Naive B cell (primary cell): ENCODE results near the gene HARS2. TPM values are rescaled to one million over a fixed set of nuclear protein-coding genes. Genes with fewer than 3 reads are reported as not detected.
"Not testable (repeated sequence)": the region's sequence is repeated elsewhere in the genome, so short reads cannot be mapped to it uniquely, and the experiment has no call there.

ENCODE experiments used
- ATAC-seq, 2 donors: fragments of 150-1000 bp; cut with Tn5 transposase; 2 replicates each; pipeline ENCODE4 v1.10.0; 2021; ENCODE audit warnings: low read depth in 2 of 2, mild to moderate bottlenecking in 2 of 2, moderate library complexity in 2 of 2
- DNase-seq: peaks from one replicate; pipeline ENCODE4 v3.0.0; 2022
- H3K27ac Mint-ChIP-seq, 6 donors: one replicate each; pipeline ENCODE4 v1.8.0; 2020 to 2022; ENCODE audit warnings: mild to moderate bottlenecking in 6 of 6, mixed read lengths in 6 of 6, moderate library complexity in 5 of 6, inconsistent platforms in 2 of 6
- H3K27me3 Mint-ChIP-seq, 3 donors: one replicate each; pipeline ENCODE4 v1.8.0; 2021 to 2022; ENCODE audit warnings: mixed read lengths in 3 of 3, mild to moderate bottlenecking in 1 of 3
- H3K36me3 Mint-ChIP-seq, 2 donors: one replicate each; pipeline ENCODE4 v1.8.0; 2020 to 2022; ENCODE audit warnings: mixed read lengths in 2 of 2, inconsistent platforms in 1 of 2, mild to moderate bottlenecking in 1 of 2
- H3K4me1 Mint-ChIP-seq, 3 donors: one replicate each; pipeline ENCODE4 v1.8.0; 2020 to 2022; ENCODE audit warnings: mixed read lengths in 3 of 3, inconsistent platforms in 1 of 3, mild to moderate bottlenecking in 1 of 3, moderate library complexity in 1 of 3
- H3K4me3 Mint-ChIP-seq, 8 donors: one replicate each; pipeline ENCODE4 v1.8.0; 2020 to 2022; ENCODE audit warnings: mild to moderate bottlenecking in 8 of 8, mixed read lengths in 8 of 8, moderate library complexity in 8 of 8, inconsistent platforms in 2 of 8
- H3K9me3 Mint-ChIP-seq, 7 donors: one replicate each; pipeline ENCODE4 v1.8.0; 2020 to 2022; ENCODE audit warnings: mixed read lengths in 7 of 7, mild to moderate bottlenecking in 5 of 7, inconsistent platforms in 2 of 7, moderate library complexity in 1 of 7
- polyA plus RNA-seq, 6 donors: library from polyadenylated mRNA; unstranded; fragments of 300-500 nt; fragmentation: Illumina TruSeq; gene quantifications; one replicate each; pipeline ENCODE4 v1.2.3, GENCODE V29; 2021; ENCODE audit warnings: low read depth in 6 of 6

The HARS2 gene
- polyA plus RNA-seq, 6 donors from 2014 or later, result 12.2 to 26.2 (median 18.7) TPM

DNA sequence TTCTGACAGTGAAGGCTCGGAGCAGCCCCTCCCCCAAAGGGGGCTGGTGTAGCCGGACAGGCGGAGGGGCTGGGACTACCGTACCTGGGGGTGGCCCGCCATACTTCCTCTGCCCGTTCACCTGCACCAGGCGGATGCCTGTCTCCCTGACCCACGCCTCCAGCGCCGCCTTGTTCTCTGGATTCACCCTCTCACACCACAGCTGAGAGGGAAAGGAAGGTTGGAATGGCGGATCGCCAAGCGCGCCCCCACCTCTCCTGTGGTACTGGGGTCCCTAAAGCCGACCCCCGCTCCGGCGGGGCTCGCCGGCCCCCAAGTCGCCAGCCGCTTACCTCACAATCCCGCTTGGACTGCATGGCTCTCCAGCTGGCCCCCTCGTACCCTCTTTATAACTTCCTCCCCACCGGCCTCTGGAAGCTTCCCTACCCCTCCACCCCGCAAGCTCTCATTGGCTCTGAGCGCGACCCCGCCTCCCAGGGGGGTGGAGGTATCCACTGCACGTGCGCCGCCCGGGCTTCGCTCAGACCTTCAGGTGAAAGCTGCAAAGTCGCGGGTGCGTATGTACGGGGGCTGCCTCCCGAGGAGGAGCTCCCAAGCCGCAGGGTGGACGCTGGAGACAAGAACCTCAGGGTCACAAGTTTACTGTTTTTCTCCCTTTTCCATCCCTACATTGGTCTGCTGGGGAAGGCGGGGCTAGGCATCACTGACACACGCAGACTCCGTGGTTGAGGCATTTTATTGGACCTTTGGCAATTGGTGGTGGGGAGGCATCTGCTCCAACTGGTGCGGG is 17.9 kb upstream of the HARS2 start, which contains the start of gene DND1:
TSS of gene DND1 (minus strand) at position 390 of the 790 bp plus-strand sequence. CDS start at position 356, 34 bp downstream.
- peak within 1 kb of the TSS in 3 of 6 donors; percentile 38 to 76 (median 52) for H3K27ac Mint-ChIP-seq
- no peaks in the 10 kb centered on the region for H3K27me3 Mint-ChIP-seq
- H3K36me3 Mint-ChIP-seq, result peaks cover 14 to 23% of the 10 kb centered on the region in 2 donors
- DNase-seq (no peak), ATAC-seq (no peak)
- H3K4me1 Mint-ChIP-seq, result peaks cover 0 to 7% (median 1%) of the 10 kb centered on the region in 3 donors
- no peaks in the 10 kb centered on the region for H3K9me3 Mint-ChIP-seq
- no peak within 1 kb of the TSS for H3K4me3 Mint-ChIP-seq

DNA sequence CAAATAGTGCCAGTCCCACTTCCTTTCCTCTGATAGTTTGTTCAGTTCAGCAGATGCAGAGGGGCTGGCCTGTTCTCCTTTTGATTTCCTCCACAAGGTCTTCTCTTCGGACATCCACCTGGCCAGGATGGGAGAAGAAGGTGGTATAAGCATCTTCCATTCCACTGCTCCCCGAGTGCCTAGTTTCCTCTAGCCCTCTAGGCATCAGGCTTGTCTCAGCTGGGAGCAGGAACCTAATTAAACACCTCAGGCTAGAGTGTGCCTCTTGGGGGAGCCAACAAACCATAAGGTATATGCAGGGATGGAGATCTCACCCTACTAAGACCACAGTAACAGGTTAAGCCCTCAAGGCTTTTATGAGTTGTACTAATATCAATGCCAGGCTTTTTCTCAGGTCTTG is 17.0 kb upstream of the HARS2 start:
- H3K27ac Mint-ChIP-seq, result peak overlapping the region in 2 of 6 donors; percentile 38 to 76
- H3K4me3 Mint-ChIP-seq, result no peak overlapping the region
- no peak for ATAC-seq
- no peak for DNase-seq
- H3K4me1 Mint-ChIP-seq, result peaks cover 0 to 7% (median 0%) of the 10 kb centered on the region in 3 donors
- no peaks in the 10 kb centered on the region for H3K9me3 Mint-ChIP-seq
- H3K36me3 Mint-ChIP-seq, result peaks cover 14 to 17% of the 10 kb centered on the region in 2 donors
- no peaks in the 10 kb centered on the region for H3K27me3 Mint-ChIP-seq

DNA sequence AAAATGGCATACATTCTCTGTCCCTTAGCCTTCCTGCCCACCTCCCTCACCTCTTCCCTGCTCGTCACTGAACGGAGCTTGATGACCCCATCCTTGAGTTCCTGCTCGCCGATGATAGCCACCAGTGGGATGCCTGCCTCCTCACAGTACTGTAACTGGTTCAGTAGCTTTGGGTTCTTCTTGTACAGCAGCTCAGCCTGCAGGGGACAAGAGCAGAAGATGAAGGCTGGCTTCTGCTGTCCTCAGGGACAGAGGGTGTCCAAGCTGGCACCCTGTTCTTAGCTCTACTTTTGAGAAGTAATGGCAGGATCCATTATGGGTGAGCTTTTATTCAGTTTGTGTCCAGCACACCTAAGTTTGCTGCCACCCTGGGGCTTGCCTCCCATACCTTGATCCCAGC is 16.6 kb upstream of the HARS2 start:
- Mint-ChIP-seq H3K36me3 (peaks cover 14% of the 10 kb centered on the region in 2 donors), H3K4me1 (peaks cover 0 to 4% (median 0%) of the 10 kb centered on the region in 3 donors), H3K27ac (no peak overlapping the region), H3K4me3 (no peak overlapping the region), H3K9me3 (no peaks in the 10 kb centered on the region), H3K27me3 (no peaks in the 10 kb centered on the region)
- no peak for DNase-seq
- ATAC-seq, result no peak

DNA sequence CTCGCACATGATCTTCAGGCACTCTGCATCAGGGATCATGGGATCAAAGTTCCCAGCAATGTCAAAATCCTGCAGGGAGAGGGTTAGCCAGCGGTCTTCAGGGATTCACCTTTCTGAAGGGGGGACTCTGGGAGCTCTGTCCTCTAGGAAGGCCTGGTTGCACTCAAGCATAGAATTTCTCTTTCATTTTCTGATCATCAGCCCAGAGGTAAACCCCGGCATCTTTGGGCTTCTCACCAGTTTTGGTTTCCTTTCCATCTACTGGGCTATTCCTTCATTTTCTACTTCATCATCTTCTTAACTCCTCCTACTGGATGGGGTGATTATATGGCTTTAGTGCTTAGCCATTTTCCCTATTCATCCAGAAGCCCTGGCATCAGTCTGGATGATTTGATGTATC is 13.3 kb upstream of the HARS2 start:
- H3K27ac Mint-ChIP-seq, result no peak overlapping the region
- DNase-seq, result no peak
- peaks cover 0 to 4% (median 0%) of the 10 kb centered on the region in 3 donors for H3K4me1 Mint-ChIP-seq
- no peak overlapping the region for H3K4me3 Mint-ChIP-seq
- ATAC-seq, result no peak
- H3K36me3 Mint-ChIP-seq, result peaks cover 12 to 24% of the 10 kb centered on the region in 2 donors
- no peaks in the 10 kb centered on the region for H3K9me3 Mint-ChIP-seq
- no peaks in the 10 kb centered on the region for H3K27me3 Mint-ChIP-seq

- DNase-seq (no peak), ATAC-seq (no peak)
- Mint-ChIP-seq H3K4me1 (peaks cover 0 to 4% (median 0%) of the 10 kb centered on the region in 3 donors), H3K27me3 (no peaks in the 10 kb centered on the region), H3K27ac (peak overlapping the region in 1 of 6 donors; percentile 49), H3K4me3 (no peak overlapping the region), H3K36me3 (peaks cover 11 to 24% of the 10 kb centered on the region in 2 donors), H3K9me3 (no peaks in the 10 kb centered on the region)
Observed at GRCh38 chr5:140678993-140679392, 12.3 kb upstream of the HARS2 start.

DNA sequence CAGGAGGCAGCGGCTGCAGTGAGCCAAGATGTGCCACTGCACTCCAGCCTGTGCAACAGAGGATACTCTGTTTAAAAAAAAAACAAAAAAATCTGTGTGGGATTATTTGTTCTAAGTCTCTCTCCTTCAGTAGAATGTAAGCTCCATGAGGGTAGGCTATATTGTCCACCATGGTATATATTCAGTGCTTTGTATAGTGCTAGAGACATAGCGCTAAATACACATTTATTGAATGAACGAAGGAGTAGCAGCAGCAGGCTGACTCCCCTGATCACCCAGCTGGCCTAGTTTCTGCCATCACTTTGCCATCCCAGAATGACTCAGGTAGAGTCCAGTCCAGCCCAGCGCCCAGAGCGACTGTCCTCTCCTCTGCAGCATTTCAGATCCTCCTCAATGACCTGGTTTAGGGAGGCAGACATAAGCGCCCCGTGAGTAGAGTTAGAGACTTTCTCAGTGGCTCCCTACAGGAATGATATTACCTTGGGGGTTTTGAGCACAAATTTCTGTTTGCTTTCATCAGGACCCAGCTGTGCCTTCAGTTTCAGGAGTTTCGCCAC is 801 bp upstream of the HARS2 start:
- Mint-ChIP-seq H3K27me3 (no peaks in the 10 kb centered on the region), H3K9me3 (no peaks in the 10 kb centered on the region), H3K4me1 (peaks cover 21 to 48% (median 24%) of the 10 kb centered on the region in 3 donors), H3K4me3 (peak overlapping the region; percentile 98 to 100 (median 99)), H3K27ac (peak overlapping the region; percentile 97 to 99 (median 99)), H3K36me3 (peaks cover 2% of the 10 kb centered on the region in 2 donors)
- ATAC-seq (no peak), DNase-seq (no peak)

- peak overlapping the region in 2 of 8 donors; percentile 40 to 98 for H3K4me3 Mint-ChIP-seq
- H3K27me3 Mint-ChIP-seq, result no peaks in the 10 kb centered on the region
Observed at GRCh38 chr5:140694276-140694675, 3.0 kb downstream of the HARS2 start.

GRCh38 chr5:140696891-140697492 is 5.7 kb downstream of the HARS2 start:
- H3K36me3 Mint-ChIP-seq, result peaks cover 35 to 48% of the 10 kb centered on the region in 2 donors
- H3K9me3 Mint-ChIP-seq, result no peaks in the 10 kb centered on the region
- H3K27ac Mint-ChIP-seq, result peak overlapping the region in 4 of 6 donors; percentile 21 to 70 (median 46)
- H3K4me3 Mint-ChIP-seq, result peak overlapping the region in 1 of 8 donors; percentile 4
- no peak for ATAC-seq
- H3K4me1 Mint-ChIP-seq, result peaks cover 23 to 50% (median 27%) of the 10 kb centered on the region in 3 donors
- DNase-seq, result no peak
- no peaks in the 10 kb centered on the region for H3K27me3 Mint-ChIP-seq

More at GRCh38 chr5:140694276-140694675, 3.0 kb downstream of the HARS2 start:
- Mint-ChIP-seq H3K9me3 (no peaks in the 10 kb centered on the region), H3K27ac (no peak overlapping the region), H3K36me3 (peaks cover 29 to 37% of the 10 kb centered on the region in 2 donors), H3K4me1 (peaks cover 24 to 46% (median 26%) of the 10 kb centered on the region in 3 donors)
- DNase-seq (no peak), ATAC-seq (no peak)

GRCh38 chr5:140700177-140701144 is 9.2 kb downstream of the HARS2 start, which contains the start of gene ZMAT2:
Gene ZMAT2 (plus strand): TSS chr5:140700447. CDS start chr5:140700461, 14 bp downstream.
- H3K4me1 Mint-ChIP-seq, result peaks cover 23 to 38% (median 24%) of the 10 kb centered on the region in 3 donors
- H3K36me3 Mint-ChIP-seq, result peaks cover 43 to 64% of the 10 kb centered on the region in 2 donors

GRCh38 chr5:140707812-140708211 is 16.6 kb downstream of the HARS2 start:
- H3K9me3 Mint-ChIP-seq, result peaks cover 0 to 6% (median 0%) of the 10 kb centered on the region in 7 donors
- peaks cover 27% of the 10 kb centered on the region in 2 donors for H3K36me3 Mint-ChIP-seq
- H3K4me3 Mint-ChIP-seq, result peak overlapping the region in 1 of 8 donors; percentile 5
- DNase-seq, result no peak
- ATAC-seq, result no peak
- H3K4me1 Mint-ChIP-seq, result peaks cover 18 to 25% (median 24%) of the 10 kb centered on the region in 3 donors
- peak overlapping the region in 3 of 6 donors; percentile 5 to 33 (median 12) for H3K27ac Mint-ChIP-seq
- no peaks in the 10 kb centered on the region for H3K27me3 Mint-ChIP-seq

More at GRCh38 chr5:140700177-140701144, 9.2 kb downstream of the HARS2 start, which contains the start of gene ZMAT2:
- H3K27ac Mint-ChIP-seq, result peak within 1 kb of the TSS; percentile 90 to 99 (median 96)
- peak; percentile 90 for DNase-seq
- H3K27me3 Mint-ChIP-seq, result no peaks in the 10 kb centered on the region
- no peaks in the 10 kb centered on the region for H3K9me3 Mint-ChIP-seq
- peak; percentile 97 for ATAC-seq
- H3K4me3 Mint-ChIP-seq, result peak within 1 kb of the TSS; percentile 93 to 100 (median 99)

GRCh38 chr5:140708787-140709186 is 17.5 kb downstream of the HARS2 start:
- not testable (repeated sequence) for H3K9me3 Mint-ChIP-seq
- H3K4me3 Mint-ChIP-seq, result peak overlapping the region in 1 of 8 donors; percentile 3

DNA sequence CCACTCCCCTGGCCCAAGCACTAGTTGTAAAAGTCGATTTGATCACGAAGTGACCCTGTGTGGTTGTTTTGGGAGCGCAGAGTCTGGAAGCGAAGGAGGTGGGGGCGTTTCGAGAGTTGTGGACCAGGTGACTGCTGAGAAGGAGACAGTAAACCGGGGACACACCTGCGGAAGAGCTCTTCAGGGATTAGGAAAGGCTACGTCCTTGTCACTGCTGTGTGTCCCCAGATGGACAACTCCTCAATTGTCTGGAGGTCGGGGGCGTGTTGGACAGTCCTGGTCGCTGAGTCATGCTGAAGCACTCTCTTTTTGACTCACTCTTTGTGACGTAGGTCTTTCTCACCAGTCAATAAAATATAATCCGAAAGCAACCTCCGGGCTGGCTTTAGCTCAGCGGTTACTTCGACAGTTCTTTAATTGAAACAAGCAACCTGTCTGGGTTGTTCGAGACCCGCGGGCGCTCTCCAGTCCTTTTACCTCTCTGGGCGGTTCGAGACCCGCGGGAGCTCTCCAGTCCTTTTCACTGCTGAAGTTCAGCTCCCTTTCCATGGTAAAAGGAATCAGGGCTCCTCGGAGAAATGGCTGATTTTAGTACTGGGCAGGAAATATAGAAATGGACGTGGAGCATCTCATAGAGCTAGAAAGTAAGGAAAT is 19.8 kb downstream of the HARS2 start:
- H3K4me3 Mint-ChIP-seq, result peak overlapping the region; percentile 95 to 99 (median 98)
- H3K4me1 Mint-ChIP-seq, result peaks cover 16 to 24% (median 23%) of the 10 kb centered on the region in 3 donors
- H3K36me3 Mint-ChIP-seq, result peaks cover 3 to 14% of the 10 kb centered on the region in 2 donors
- peaks cover 0 to 6% (median 0%) of the 10 kb centered on the region in 7 donors for H3K9me3 Mint-ChIP-seq
- peak; percentile 82 to 86 for ATAC-seq
- H3K27ac Mint-ChIP-seq, result peak overlapping the region; percentile 95 to 99 (median 98)
- DNase-seq, result peak; percentile 89
- peaks cover 0 to 6% (median 0%) of the 10 kb centered on the region in 3 donors for H3K27me3 Mint-ChIP-seq

More at GRCh38 chr5:140708787-140709186, 17.5 kb downstream of the HARS2 start:
- ATAC-seq, H3K27me3 Mint-ChIP-seq, DNase-seq: not testable (repeated sequence)
- Mint-ChIP-seq H3K4me1 (peaks cover 18 to 25% (median 24%) of the 10 kb centered on the region in 3 donors), H3K36me3 (peaks cover 23 to 24% of the 10 kb centered on the region in 2 donors), H3K27ac (peak overlapping the region in 1 of 6 donors; percentile 98)
